Suppressor macrophage treated with lipopolysaccharide for 1 hour (primary cell): ENCODE results near the gene PLP1.

Experiments
- DNase-seq, 3 donors: peaks; one replicate each; pipeline ENCODE4 v3.0.0-alpha.2; 2020 to 2022

PLP1 gene

DNA sequence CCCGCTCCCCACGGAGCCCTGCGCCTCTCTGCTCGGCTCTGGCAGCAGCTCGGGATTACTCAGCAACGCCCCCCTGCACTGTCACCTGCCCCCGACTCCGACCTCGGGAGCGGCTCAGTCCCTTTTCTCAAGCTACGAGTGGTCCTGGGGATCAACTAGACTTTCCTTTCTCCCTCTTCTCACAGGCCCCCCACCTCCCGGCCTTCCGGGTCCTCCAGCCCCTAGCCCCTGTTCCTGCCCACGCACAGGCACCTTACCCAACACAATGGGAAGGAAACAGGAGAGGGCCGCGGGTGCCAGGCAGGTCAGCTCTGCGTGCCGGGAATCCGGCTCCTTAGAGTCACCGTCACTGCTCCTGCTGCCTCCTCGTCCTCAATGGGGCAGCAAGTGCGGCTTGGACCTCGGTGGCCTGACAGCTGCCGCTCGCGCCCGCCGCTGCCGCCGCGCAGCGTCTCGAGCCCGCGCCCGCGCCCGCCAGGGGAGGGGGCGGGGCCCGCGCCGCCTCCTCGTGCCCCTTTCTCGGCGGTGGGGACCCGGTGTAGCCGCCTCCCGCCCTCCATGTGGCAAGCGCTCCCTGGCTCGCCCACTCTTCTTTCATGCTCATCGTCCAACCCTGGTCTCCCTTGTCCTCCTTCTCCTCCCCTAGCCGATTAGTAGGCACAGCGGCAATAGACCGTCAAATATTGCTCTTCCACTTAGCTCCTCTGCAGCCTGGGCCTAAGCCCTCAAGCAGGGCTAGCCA lies 55.3 kb downstream of the PLP1 start, which contains the start of gene RAB9B:
Gene RAB9B (minus strand): TSS at position 455 of the 742 bp plus-strand sequence. CDS start 6,473 bp downstream, outside the sequence.
- DNase-seq: peak; percentile 19 to 37 (median 21)

DNA sequence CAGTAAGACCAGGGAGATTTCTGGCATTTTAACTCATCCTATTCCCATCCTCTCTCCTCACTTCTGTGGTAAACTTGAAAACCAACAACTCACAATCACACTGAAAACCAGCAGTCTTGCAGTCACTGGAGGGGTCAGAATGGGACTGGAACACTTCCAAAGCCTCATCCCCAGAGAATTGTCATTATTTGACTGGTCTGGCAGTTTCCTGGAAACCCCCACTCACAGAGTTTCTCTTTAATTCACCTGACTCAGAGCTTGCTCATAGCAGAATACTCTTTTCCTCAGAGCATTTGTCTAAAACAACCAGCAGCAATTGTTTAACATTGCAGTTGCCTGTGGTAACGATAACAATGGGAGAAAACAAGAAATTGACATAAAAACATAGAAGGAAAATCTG lies 62.8 kb downstream of the PLP1 start:
- DNase-seq: peak in 2 of 3 donors; percentile 20 to 45
